ENCODE measurements around the gene MGAT4C. TPM values are rescaled to one million over a fixed set of nuclear protein-coding genes. Genes with fewer than 3 reads are reported as not detected.

The MGAT4C gene
- total RNA-seq, 1 donor from 2014 or later = 11.6 TPM

- no peak for DNase-seq (ENCODE audit: low spot score)
Measured at GRCh38 chr12:86229772-86230171, 26.4 kb downstream of the MGAT4C start.

GRCh38 chr12:86228656-86229055, 27.5 kb downstream of the MGAT4C start:
- no peak for DNase-seq (ENCODE audit: low spot score)

GRCh38 chr12:86226481-86226880, 29.7 kb downstream of the MGAT4C start:
- peak; percentile 36 for DNase-seq (ENCODE audit: low spot score)

GRCh38 chr12:86216591-86216990, 39.6 kb downstream of the MGAT4C start:
- DNase-seq (ENCODE audit: low spot score) = no peak

- no peak for DNase-seq (ENCODE audit: low spot score)
Measured at GRCh38 chr12:86213012-86213411, 43.2 kb downstream of the MGAT4C start.

GRCh38 chr12:86198696-86199444, 57.3 kb downstream of the MGAT4C start:
- DNase-seq (ENCODE audit: low spot score) = no peak

GRCh38 chr12:86196465-86196864, 59.7 kb downstream of the MGAT4C start:
- DNase-seq (ENCODE audit: low spot score) = no peak

- peak; percentile 5 for DNase-seq (ENCODE audit: low spot score)
Measured at GRCh38 chr12:86194721-86195120, 61.5 kb downstream of the MGAT4C start.

- no peak for DNase-seq (ENCODE audit: low spot score)
Measured at GRCh38 chr12:86193931-86194330, 62.3 kb downstream of the MGAT4C start.

- no peak for DNase-seq (ENCODE audit: low spot score)
Measured at GRCh38 chr12:86188226-86188625, 68.0 kb downstream of the MGAT4C start.

- DNase-seq (ENCODE audit: low spot score) = no peak
Measured at GRCh38 chr12:86186449-86186848, 69.7 kb downstream of the MGAT4C start.

GRCh38 chr12:86179855-86180254, 76.3 kb downstream of the MGAT4C start:
- DNase-seq (ENCODE audit: low spot score) = no peak

- no peak for DNase-seq (ENCODE audit: low spot score)
Measured at GRCh38 chr12:86174188-86174587, 82.0 kb downstream of the MGAT4C start.

GRCh38 chr12:86172913-86173443, 83.2 kb downstream of the MGAT4C start:
- no peak for DNase-seq (ENCODE audit: low spot score)

- no peak for DNase-seq (ENCODE audit: low spot score)
Measured at GRCh38 chr12:86170051-86170450, 86.1 kb downstream of the MGAT4C start.

GRCh38 chr12:86158956-86159355, 97.2 kb downstream of the MGAT4C start:
- DNase-seq (ENCODE audit: low spot score) = no peak

- no peak for DNase-seq (ENCODE audit: low spot score)
Measured at GRCh38 chr12:86154620-86155019, 101.6 kb downstream of the MGAT4C start.

GRCh38 chr12:86148612-86149011, 107.6 kb downstream of the MGAT4C start:
- no peak for DNase-seq (ENCODE audit: low spot score)

- no peak for DNase-seq (ENCODE audit: low spot score)
Measured at GRCh38 chr12:86148071-86148470, 108.1 kb downstream of the MGAT4C start.

GRCh38 chr12:86145156-86145555, 111.0 kb downstream of the MGAT4C start:
- no peak for DNase-seq (ENCODE audit: low spot score)

- DNase-seq (ENCODE audit: low spot score) = peak; percentile 28
Measured at GRCh38 chr12:86143162-86143561, 113.0 kb downstream of the MGAT4C start.

GRCh38 chr12:86139671-86140070, 116.5 kb downstream of the MGAT4C start:
- DNase-seq (ENCODE audit: low spot score) = no peak

- DNase-seq (ENCODE audit: low spot score) = no peak
Measured at GRCh38 chr12:86138770-86139169, 117.4 kb downstream of the MGAT4C start.

- peak; percentile 12 for DNase-seq (ENCODE audit: low spot score)
Measured at GRCh38 chr12:86137936-86138335, 118.3 kb downstream of the MGAT4C start.

All from umbilical cord (tissue), 2 donors.